Esophagus squamous epithelium (tissue), 5 donors: ENCODE results near the gene PPT1. TPM values are rescaled to one million over a fixed set of nuclear protein-coding genes. Genes with fewer than 3 reads are reported as not detected.

ENCODE experiments used
- DNase-seq: peaks from one replicate; lab custom pipeline; 2025; lab: John Stamatoyannopoulos, UW
- H3K27ac ChIP-seq, 4 donors: fragments of 200-600 bp; sonication (generic); one replicate each; pipeline ENCODE4 v1.5.1; 2016 to 2019; ENCODE audit warnings: mild to moderate bottlenecking in 1 of 4
- H3K27me3 ChIP-seq, 4 donors: fragments of 200-600 bp; sonication (generic); 1 replicate in 3 of 4; 2 replicates in 1 of 4; pipeline versions ENCODE4 v1.5.1 to v1.6.0; 2017 to 2021; ENCODE audit warnings: antibody characterized with exemption in 1 of 4
- H3K36me3 ChIP-seq, 3 donors: fragments of 200-600 bp; sonication (generic); one replicate each; pipeline ENCODE4 v1.5.1; 2016 to 2019
- H3K4me1 ChIP-seq, 3 donors: fragments of 200-600 bp; sonication (generic); one replicate each; pipeline ENCODE4 v1.5.1; 2017 to 2019
- H3K4me3 ChIP-seq, 4 donors: fragments of 200-600 bp; sonication (generic); 1 replicate in 3 of 4; 2 replicates in 1 of 4; pipeline ENCODE4 v1.5.1; 2016 to 2019; ENCODE audit warnings: mild to moderate bottlenecking in 2 of 4, moderate library complexity in 1 of 4
- H3K9me3 ChIP-seq, 3 donors: fragments of 200-600 bp; sonication (generic); one replicate each; pipeline ENCODE4 v1.5.1; 2016 to 2019
- CTCF ChIP-seq, 6 experiments: fragments of 450-650 bp in 4 of 6; fragments of 200-600 bp in 2 of 6; sonication (generic) in 2 of 6; IDR thresholded peaks; one replicate each; pipeline ENCODE4 v1.5.1; 2016 to 2019; ENCODE audit warnings: antibody characterized with exemption in 6 of 6, mild to moderate bottlenecking in 4 of 6, moderate library complexity in 4 of 6
- POLR2A ChIP-seq, 4 donors: fragments of 450-650 bp; IDR thresholded peaks; one replicate each; pipeline ENCODE4 v1.6.1; 2017; ENCODE audit warnings: antibody characterized with exemption in 4 of 4, mild to moderate bottlenecking in 4 of 4, moderate library complexity in 3 of 4
- WGBS, 2 donors: methylation state at CpG; one replicate each; pipeline ENCODE4 v1.1.5; 2018; 5-methylcytosine and 5-hydroxymethylcytosine counted together
- intact Hi-C: fragments of 100-400 bp; cut with DNase I; formaldehyde crosslinking; loops from one replicate; pipeline ENCODE4 v1.15.0; 2022
- total RNA-seq, 4 donors: library from RNA; depleted of rRNA; stranded (reverse); fragments of >200 nt; gene quantifications; one replicate each; pipeline ENCODE4 v1.1.0, GENCODE V29; 2016
- donor health status: DM: yes; HTN: yes; CAD: no.

PPT1 gene
- total RNA-seq, 4 donors from 2014 or later: 27.2 to 43.9 (median 37.6) TPM

- Histone ChIP-seq H3K4me3 (no peak overlapping the region), H3K36me3 (no peaks in the 10 kb centered on the region), H3K27ac (no peak overlapping the region), H3K4me1 (peaks cover 0 to 20% (median 0%) of the 10 kb centered on the region in 3 donors), H3K27me3 (peaks cover 0 to 28% (median 0%) of the 10 kb centered on the region in 4 donors), H3K9me3 (peaks cover 0 to 8% (median 0%) of the 10 kb centered on the region in 3 donors)
- DNase-seq: no peak
- TF ChIP-seq POLR2A (IDR thresholded peaks at IDR 0.05) (no peak), CTCF (IDR thresholded peaks at IDR 0.05) (no peak)
- intact Hi-C loops: no loop called here
Measured at GRCh38 chr1:40027647-40028046, 69.4 kb downstream of the PPT1 start.

DNA sequence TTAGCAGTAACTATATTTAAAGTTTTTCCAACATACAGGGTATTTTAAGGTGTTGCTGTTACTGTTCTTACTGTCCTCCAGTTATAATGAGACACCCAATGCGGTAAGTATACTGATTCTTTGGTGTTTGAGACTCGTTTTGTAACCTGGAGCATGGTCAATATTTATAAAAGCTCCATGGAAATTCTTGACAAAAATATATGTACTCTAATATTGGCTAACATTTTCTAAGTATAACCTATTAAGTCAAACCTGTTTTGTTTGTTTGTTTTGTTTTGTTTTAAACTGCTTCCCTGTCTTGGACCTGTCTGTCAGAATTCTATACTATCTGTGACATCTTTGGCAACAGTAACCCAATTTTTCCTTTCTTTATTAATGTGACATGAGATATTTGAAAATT lies 72.4 kb downstream of the PPT1 start:
- TF ChIP-seq POLR2A (IDR thresholded peaks at IDR 0.05) (no peak), CTCF (IDR thresholded peaks at IDR 0.05) (no peak)
- H3K36me3 ChIP-seq: no peaks in the 10 kb centered on the region
- 65 to 76% methylated on average over 2 of the region's 2 CpGs for WGBS, 2 donors
- intact Hi-C loops: no loop called here
- H3K4me3 ChIP-seq: no peak overlapping the region
- peaks cover 0 to 22% (median 0%) of the 10 kb centered on the region in 4 donors for H3K27me3 ChIP-seq
- no peak for DNase-seq
- H3K9me3 ChIP-seq: peaks cover 0 to 8% (median 0%) of the 10 kb centered on the region in 3 donors
- H3K4me1 ChIP-seq: no peaks in the 10 kb centered on the region
- no peak overlapping the region for H3K27ac ChIP-seq

- Histone ChIP-seq H3K4me3 (no peak overlapping the region), H3K36me3 (no peaks in the 10 kb centered on the region), H3K27me3 (peaks cover 0 to 14% (median 0%) of the 10 kb centered on the region in 4 donors), H3K27ac (no peak overlapping the region), H3K9me3 (peaks cover 0 to 8% (median 0%) of the 10 kb centered on the region in 3 donors), H3K4me1 (no peaks in the 10 kb centered on the region)
- TF ChIP-seq CTCF (IDR thresholded peaks at IDR 0.05) (no peak), POLR2A (IDR thresholded peaks at IDR 0.05) (no peak)
- intact Hi-C loops: no loop called here
- WGBS, 2 donors: 78 to 80% methylated on average over 4 of the region's 4 CpGs
- no peak for DNase-seq
Measured at GRCh38 chr1:40023379-40023944, 73.6 kb downstream of the PPT1 start.

Other genes starting within 250 kb of the PPT1 start
- 10 to 100 TPM; 13.2 to 20.8 (median 16.8) TPM for gene TRIT1, start 213.7 kb downstream of the PPT1 start, total RNA-seq
- gene MYCL, start 195.3 kb downstream of the PPT1 start, total RNA-seq: 10 to 100 TPM; 15.4 to 27.6 (median 24.8) TPM
- 10 to 100 TPM; 20.4 to 49.1 (median 30.8) TPM for gene MFSD2A, start 142.1 kb downstream of the PPT1 start, total RNA-seq
- gene CAP1, start 56.5 kb downstream of the PPT1 start, total RNA-seq: 100 to 1,000 TPM; 157 to 282 (median 227) TPM
- 10 to 100 TPM in 3 of 4 donors, 1 to 10 TPM in 1; 7.9 to 21.0 (median 12.4) TPM for gene RLF, start 64.1 kb upstream of the PPT1 start, total RNA-seq
- gene TMCO2, start 150.7 kb upstream of the PPT1 start, total RNA-seq: not detected
- 10 to 100 TPM; 26.2 to 47.1 (median 39.0) TPM for gene ZMPSTE24, start 161.0 kb upstream of the PPT1 start, total RNA-seq
- gene COL9A2, start 220.0 kb upstream of the PPT1 start, total RNA-seq: 1 to 10 TPM in 2 of 4 donors, under 1 TPM in 1, not detected in 1; 0.26 to 4.0 (median 2.1) TPM